GM19324 (cell line): ENCODE data around the gene LZTFL1.

ENCODE experiments used
- ATAC-seq: cut with Tn5 transposase; IDR thresholded peaks from one replicate; pipeline ENCODE4 v1.9.1; 2021; ENCODE audit warnings: mild to moderate bottlenecking, moderate library complexity; ENCODE audit not compliant: unreplicated experiment, low FRiP score

The LZTFL1 gene

GRCh38 chr3:45789235-45789812 lies 52.6 kb downstream of the LZTFL1 start:
- no peak for ATAC-seq

- ATAC-seq: no peak
Observed at GRCh38 chr3:45787551-45787950, 54.4 kb downstream of the LZTFL1 start.

- ATAC-seq: no peak
Observed at GRCh38 chr3:45786801-45787495, 55.0 kb downstream of the LZTFL1 start.

- no peak for ATAC-seq
Observed at GRCh38 chr3:45785605-45786150, 56.2 kb downstream of the LZTFL1 start.

- ATAC-seq: no peak
Observed at GRCh38 chr3:45783667-45784066, 58.3 kb downstream of the LZTFL1 start.

- no peak for ATAC-seq
Observed at GRCh38 chr3:45782381-45782780, 59.5 kb downstream of the LZTFL1 start.

GRCh38 chr3:45781841-45782240 lies 60.1 kb downstream of the LZTFL1 start:
- ATAC-seq: no peak

- no peak for ATAC-seq
Observed at GRCh38 chr3:45781271-45781670, 60.6 kb downstream of the LZTFL1 start.

- no peak for ATAC-seq
Observed at GRCh38 chr3:45779746-45780735, 61.9 kb downstream of the LZTFL1 start.

- ATAC-seq: no peak
Observed at GRCh38 chr3:45778761-45779201, 63.1 kb downstream of the LZTFL1 start.

- ATAC-seq: no peak
Observed at GRCh38 chr3:45777746-45778386, 64.1 kb downstream of the LZTFL1 start.

- no peak for ATAC-seq
Observed at GRCh38 chr3:45777111-45777745, 64.7 kb downstream of the LZTFL1 start.

- no peak for ATAC-seq
Observed at GRCh38 chr3:45776611-45777010, 65.3 kb downstream of the LZTFL1 start.

- ATAC-seq: no peak
Observed at GRCh38 chr3:45776301-45776595, 65.7 kb downstream of the LZTFL1 start.

GRCh38 chr3:45775571-45776300 lies 66.2 kb downstream of the LZTFL1 start:
- no peak for ATAC-seq

- ATAC-seq: no peak
Observed at GRCh38 chr3:45774581-45775521, 67.1 kb downstream of the LZTFL1 start.

- ATAC-seq: no peak
Observed at GRCh38 chr3:45773714-45774449, 68.0 kb downstream of the LZTFL1 start.
